AML-193 (cell line): ENCODE data around the gene DNAJB8.

Experiments
- DNase-seq, 2 experiments: peaks; one replicate each; lab custom pipeline; 2025; lab: John Stamatoyannopoulos, UW

The DNAJB8 gene

DNA sequence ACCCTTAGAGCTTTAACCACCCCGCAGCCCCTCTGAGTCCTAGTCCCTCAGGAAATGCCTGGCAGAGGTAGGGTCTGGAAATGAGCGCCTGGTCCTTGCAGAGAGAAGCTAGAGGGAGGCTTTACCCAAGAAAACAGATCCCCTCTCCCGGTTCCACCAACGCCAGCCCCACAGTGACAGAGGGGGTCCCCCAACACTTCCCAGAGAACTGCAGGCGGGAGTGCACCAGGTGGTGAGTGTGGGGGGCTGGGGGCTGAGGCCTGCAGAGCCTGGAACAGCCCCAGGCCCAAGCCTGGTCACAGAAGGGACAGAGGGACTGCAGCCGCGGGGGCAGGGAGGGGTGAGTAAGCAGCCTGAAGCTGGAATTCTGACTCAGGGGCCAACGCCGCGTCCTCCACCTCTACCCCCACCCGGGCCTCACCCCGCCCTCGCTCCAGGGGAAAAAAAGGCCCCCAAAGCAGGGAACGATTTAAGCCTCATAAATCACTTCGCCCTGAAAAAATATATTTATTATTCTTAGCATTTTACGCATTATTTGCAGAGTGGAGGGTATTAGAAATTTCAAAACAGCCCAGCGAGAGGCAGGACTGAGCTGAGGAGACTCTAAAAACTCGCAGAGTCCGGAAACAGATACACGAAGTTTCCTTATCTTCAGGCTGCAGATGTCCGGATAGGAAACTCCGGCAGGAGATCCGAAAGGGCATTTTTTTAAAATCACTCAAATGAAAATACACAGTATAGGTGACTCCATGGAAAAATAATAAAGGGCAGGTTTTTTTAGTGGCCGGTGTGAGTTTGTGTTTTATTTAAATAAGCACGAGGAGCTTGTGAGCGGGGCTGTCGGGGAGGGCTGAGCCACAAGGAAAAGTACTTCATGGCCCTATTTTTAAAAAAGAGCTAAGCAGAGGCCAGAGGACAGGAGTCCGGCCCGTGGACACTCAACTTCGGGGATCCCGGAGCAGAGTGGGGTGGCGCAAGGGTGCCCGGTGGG, 16.3 kb upstream of the DNAJB8 start:
- peak; percentile 45 to 60 for DNase-seq

- DNase-seq = no peak
Observed at GRCh38 chr3:128482175-128482574, 15.5 kb upstream of the DNAJB8 start.

DNA sequence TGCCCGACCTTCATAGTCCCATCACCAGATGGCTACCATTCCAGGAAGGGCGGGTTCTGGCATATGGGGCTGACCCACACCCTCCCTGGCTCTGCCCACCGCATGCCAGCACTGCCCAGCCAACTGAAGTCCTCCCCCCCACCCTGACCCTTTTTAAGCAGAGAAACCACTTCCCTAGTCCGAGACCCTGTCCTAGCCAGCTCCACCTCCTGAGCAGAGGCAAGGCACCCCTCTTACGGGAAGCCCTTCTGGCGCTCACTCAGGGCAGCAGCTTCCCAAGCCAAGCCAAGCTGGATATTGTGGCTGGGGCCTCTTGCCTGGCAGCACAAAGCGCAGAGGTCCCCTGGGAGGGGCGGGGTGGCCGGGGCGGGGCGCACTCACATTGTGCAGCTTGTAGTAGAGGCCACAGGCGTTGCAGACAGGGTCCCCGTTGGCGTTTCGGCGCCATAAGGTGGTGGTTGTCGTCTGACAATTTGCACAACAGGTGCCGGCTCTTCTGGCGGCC, 14.8 kb upstream of the DNAJB8 start:
- DNase-seq = no peak

DNA sequence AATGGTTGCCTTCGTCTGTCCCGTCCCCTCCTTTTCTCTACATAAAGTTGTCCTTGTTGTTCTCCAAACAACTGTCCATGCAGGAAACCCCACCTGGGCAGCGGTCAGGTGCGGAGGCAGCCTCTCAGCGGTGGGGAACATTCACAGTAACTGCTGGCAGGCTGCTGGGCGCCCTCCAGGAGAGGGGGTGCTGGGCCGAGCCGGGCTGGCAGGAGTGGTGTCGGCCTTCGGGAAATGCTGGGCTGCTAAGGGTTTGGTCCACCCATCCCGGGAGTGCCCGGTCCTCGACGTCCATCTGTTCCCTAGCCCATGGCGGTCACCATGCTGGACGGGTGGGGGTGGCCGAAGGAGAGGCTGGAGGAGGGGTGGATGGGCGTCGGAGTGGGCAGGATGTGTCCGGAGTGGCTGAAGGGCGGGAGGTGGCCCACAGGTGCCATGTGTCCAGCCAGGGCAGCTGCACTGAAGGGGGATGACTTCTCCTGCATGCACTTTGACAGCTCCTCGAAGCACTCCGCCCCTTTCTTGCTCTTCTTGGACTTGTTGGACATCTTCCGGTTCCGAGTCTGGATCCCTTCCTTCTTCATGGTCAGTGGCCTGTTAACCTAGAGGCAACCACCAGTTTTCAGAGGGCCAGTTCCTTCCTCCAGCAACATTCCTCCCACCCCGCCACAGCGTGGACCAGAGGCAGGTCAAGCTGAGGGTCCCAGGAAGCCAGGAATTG, 14.2 kb upstream of the DNAJB8 start:
- no peak for DNase-seq

DNA sequence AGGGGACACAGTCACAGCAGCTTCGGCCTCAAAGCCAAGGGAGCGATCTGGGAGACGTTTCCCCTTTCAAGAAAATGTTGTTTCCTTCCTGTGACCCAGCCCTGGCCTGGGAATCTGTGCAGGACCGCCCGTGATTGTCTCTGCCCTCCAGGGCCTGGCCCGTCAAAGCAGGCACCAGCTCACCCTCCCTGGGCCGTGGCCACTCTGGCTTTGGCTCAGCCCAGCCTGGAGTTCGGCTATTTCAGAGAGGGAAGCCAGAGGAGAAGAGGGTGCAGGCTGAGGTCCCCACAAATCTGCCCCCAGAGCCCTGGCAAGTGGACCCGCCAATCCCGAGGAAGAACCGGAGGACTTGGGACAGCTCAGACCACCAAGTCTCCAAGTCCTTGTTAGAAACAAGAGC, 13.6 kb upstream of the DNAJB8 start:
- no peak for DNase-seq

- no peak for DNase-seq
Observed at GRCh38 chr3:128479558-128480086, 12.9 kb upstream of the DNAJB8 start.

DNA sequence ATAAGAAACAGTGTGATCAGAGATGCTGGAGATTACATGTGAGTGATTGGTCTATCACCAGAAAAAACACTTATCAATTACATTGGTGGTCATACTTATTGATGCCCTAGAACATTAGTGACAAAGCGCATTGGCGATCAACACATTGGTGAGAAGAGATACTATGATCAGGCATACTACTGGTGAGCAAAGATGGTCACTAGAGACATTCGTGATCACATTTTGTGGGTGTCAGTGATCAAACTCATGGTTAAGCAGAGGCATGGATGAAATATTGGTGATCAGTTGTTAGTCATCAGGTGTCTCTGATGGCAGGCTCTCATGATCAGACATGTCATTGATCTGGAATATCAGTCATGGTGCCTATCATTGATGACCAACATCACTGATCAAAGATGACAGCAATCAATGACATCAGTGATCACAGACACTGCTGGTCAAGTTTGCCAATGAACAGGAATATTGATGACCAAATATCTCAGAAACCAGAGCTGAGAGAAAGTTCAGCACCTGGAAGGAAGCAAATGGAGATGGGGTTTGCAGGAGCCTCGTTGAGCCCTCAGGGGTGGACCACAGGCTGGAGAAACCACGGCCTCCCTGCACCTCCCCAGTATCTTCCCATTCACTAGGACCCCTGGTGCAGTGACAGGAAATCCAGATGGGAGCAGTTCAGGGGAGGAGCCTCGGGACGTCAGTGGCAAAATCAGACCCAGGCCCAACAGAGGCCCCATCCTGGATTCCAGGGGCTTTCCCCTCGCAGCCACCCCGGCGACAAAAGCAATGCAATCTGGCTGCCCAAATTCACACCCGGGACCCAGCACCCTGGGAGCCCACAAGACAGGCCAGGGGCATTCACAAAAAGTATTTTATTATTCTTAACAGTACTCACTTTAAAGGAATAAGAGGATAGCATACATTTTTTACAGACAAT, 12.2 kb upstream of the DNAJB8 start:
- no peak for DNase-seq

DNA sequence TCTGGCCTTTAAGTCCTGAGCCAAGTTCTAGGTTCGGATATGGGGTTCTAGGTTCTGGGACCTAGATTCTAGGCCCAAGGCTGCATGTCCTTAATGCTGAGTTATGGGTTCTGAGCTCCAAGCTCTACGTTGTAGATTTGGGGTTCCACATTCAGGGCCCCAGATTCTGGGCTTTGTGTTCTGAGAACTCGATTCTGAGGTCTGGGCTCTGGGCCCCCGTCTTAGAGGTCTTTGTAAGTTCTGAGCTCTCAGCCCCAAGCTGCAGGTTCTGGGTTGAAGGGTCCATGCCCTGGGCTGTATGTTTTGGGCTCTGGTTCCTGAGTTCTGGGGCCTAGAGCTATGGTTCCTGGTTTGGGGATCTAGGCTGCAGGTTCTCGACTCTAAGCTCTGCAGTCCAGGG, 10.0 kb upstream of the DNAJB8 start:
- DNase-seq = no peak

DNA sequence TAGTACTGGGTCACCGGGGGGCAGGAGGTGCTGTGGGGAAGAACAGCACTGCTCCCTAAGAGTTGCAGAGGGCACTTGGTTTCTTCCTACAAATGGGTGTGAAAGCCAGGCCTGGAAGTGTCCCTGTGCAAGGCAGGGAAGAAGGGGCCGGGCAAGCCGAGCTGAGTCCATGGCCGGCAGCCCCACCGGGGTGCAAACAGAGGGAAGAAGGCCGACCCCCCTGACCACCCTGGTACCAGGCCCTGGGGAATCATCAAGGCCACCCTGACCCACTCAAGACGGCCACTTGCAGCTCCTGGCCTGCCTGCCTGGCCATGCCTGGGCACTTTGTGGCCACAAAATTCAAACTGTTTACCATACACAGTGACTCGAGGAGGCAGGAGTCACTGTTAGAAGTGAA, 8.7 kb upstream of the DNAJB8 start:
- no peak for DNase-seq

DNA sequence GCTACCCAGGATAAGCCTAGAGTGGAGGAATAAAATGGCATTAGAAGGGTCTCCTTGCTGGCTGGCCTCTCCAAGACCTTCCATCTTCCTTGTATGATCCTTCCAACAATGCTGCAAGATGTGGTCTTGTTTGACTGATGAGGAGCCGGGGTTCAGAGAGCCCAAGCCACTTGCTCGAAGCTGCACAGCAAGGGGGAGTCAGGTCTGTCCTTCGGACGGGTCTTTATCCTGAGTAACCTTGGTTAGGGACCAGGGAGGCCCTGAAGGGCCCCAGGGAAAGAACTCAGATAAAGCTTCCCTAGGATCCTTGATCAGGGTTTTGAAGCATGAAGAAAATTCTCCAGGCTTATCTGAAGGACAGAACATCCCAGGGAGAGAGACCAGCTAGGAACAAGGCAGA, 7.0 kb upstream of the DNAJB8 start:
- DNase-seq = no peak

DNA sequence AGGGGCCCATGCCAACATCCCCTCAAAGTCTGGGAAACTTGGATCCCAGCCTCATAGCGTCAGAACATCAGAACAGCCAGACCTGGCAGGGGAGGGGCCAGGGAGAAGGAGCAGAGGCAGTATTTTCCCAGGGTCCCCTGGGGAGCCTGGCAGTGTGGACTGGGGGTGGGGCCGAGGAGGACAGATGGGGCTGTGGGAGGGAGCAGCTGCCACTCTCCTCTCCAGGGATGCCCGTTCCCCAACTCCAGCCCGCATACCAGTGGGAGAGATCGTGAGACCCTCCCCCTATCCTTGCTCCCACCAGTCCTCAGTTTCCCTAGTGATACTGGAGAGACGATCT, 6.5 kb upstream of the DNAJB8 start:
- no peak for DNase-seq

DNA sequence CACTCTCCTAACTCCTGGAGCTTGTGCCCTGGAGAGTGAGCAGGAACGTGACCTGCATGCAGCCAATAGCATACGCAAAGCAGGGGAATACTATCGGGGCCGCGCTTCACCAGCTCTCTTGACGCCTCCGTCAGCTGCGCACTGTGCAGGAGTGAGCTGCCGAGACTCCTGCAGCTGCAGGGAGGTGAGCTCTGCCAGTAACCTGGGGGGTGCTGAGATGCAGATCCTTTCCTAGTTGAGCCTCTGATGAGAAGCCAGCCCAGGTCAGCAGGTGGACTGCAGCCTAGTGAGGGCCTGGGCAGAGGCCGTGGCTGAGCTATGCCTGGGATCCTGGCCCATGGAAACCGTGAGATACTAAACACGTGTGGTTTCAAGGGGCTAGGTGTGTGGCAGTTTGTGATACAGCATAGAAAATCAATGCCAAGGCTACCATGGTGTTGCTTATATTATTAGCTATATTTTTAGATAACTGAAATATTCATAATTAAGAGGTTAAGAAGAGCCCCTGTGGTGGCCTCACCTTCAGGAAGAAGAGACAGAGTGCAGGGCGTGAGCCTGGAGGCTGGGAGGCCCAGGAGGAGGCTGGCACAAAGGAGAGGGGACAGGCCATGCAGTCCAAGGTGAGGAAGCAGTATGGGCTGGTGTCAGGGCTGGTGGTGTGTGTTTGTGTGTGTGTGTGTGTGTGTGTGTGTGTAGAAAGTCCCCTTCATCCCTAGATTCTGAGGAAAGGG, 5.9 kb upstream of the DNAJB8 start:
- DNase-seq = no peak

- no peak for DNase-seq
Observed at GRCh38 chr3:128471720-128472119, 5.0 kb upstream of the DNAJB8 start.

DNA sequence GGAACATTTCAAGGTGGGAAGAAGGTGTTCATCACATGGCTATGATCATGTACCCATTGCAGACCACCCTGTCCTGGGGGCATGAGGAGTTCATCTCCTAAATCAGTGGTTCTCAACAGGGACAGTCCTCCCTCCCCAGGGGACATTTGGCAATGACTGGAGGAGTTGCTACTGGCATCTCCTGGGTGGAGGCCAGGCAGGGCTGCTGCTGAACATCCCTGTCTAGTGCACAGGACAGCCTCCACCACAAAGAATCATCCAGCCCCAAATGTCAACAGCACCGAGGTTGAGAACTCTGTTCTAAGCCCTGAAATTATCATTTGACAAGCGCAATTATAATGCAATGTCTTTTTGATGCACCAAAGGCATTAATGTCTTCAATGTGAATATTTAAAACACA, 4.4 kb upstream of the DNAJB8 start:
- DNase-seq = no peak

- DNase-seq = no peak
Observed at GRCh38 chr3:128470134-128470899, 3.6 kb upstream of the DNAJB8 start.

- DNase-seq = no peak
Observed at GRCh38 chr3:128469556-128469955, 2.9 kb upstream of the DNAJB8 start.

DNA sequence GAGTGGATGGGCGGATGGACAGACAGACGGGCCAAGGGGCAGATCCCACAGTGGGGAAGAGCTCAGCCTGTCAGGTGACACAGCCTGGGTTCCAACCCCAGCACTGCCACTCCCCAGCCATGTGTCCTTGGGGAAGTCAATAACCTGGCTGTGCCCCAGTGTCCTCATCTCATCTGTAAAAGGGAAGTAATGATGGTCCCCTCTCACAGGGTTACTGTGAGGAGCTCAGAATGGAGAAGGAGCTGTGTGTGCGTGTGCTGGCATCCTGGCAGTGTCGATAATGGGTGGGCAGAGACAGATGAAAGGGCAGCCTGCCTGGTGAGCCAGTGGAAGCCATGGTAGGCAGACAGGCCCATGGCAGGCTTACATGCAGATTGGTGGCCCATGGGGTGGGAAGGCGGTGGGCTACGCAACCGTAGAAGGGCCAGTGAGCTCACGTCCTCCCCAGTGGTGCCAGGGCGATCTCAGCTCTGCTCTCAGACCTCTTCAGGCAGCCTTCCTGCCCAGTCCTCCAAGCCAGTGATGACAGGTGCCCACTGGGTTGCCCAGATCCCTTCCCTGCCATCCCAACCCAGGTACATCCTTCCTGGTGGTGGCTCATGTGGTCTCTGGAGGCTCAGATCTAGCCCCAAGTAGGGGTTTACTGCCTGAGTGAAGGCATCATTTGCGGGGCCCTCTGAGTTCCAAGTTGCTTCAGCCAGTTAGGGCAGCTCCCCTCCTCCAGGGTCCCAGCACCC, 2.3 kb upstream of the DNAJB8 start:
- DNase-seq = no peak

- DNase-seq = no peak
Observed at GRCh38 chr3:128468285-128468790, 1.6 kb upstream of the DNAJB8 start.

DNA sequence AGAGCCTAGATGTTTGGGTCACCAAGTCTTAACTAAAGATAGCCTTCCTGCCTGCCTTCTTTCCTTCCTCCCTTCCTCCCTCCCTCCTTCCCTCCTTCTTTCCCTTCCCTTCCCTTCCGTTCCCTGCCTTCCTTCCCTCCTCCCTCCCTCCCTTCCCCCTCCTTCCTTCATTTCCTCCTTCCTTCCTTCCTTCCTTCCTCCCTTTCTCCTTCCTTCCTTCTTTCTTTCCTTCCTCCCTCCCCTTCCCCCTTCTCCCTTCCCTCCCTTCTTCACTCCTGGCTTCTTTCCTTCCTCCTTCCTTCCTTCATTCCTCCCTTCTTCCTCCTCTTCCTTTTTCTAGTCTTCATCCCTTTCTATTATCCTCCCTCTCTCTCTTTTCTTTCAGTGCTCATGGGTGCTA, 2.0 kb downstream of the DNAJB8 start:
- no peak for DNase-seq
